T-cell (primary cell): ENCODE data around the gene TOP1. TPM values are rescaled to one million over a fixed set of nuclear protein-coding genes. Genes with fewer than 3 reads are reported as not detected.

Experiments
- ATAC-seq, 4 experiments: fragments of 200-7000 bp in 3 of 4; fragments of 150-1000 bp in 1 of 4; cut with Tn5 transposase; replicated peaks in 1 of 4; 1 replicate in 3 of 4; 2 replicates in 1 of 4; pipeline ENCODE4 v1.10.0; 2021; ENCODE audit warnings: moderate library complexity in 3 of 4, mild to moderate bottlenecking in 2 of 4, moderate number of reproducible peaks in 1 of 4
- CTCF ChIA-PET, 2 donors: fragments of 300-600 bp; sonication (Branson Sonifier 250); formaldehyde crosslinking; loops; one replicate each; lab custom pipeline; 2022; ENCODE audit warnings: antibody characterized with exemption in 2 of 2; lab: Charles Lee
- POLR2A ChIA-PET, 2 donors: fragments of 300-600 bp; sonication (Branson Sonifier 250); formaldehyde crosslinking; loops; one replicate each; lab custom pipeline; 2022; ENCODE audit warnings: antibody characterized with exemption in 2 of 2; lab: Charles Lee
- DNase-seq, 35 experiments: peaks; one replicate each; pipeline versions ENCODE4 v3.0.0 to v3.0.0-alpha.2; 2013 to 2023
- H3K27ac ChIP-seq: one replicate; pipeline ENCODE4 v1.5.1; 2013; ENCODE audit warnings: low read length
- H3K27me3 ChIP-seq, 2 experiments: replicated peaks in 1 of 2; 1 replicate in 1 of 2; 2 replicates in 1 of 2; pipeline versions ENCODE4 v1.6.1 to v1.7.0; 2013; ENCODE audit warnings: low read length in 1 of 2, mixed read lengths in 1 of 2; ENCODE audit not compliant: control insufficient read depth in 2 of 2, insufficient read depth in 2 of 2; ENCODE audit errors: extremely low read depth in 1 of 2
- H3K36me3 ChIP-seq, 2 donors: 1 replicate in 1 of 2; 2 replicates in 1 of 2; pipeline versions ENCODE4 v1.6.1 to v1.7.0; 2013; ENCODE audit warnings: low read length in 1 of 2; ENCODE audit not compliant: control insufficient read depth in 2 of 2, insufficient read depth in 1 of 2; ENCODE audit errors: extremely low read depth in 1 of 2
- H3K4me1 ChIP-seq, 2 experiments: 1 replicate in 1 of 2; 2 replicates in 1 of 2; pipeline versions ENCODE4 v1.6.1 to v1.7.0; 2013; ENCODE audit warnings: low read length in 2 of 2, mixed read lengths in 1 of 2; ENCODE audit not compliant: insufficient read depth in 2 of 2, control insufficient read depth in 1 of 2; ENCODE audit errors: extremely low read depth in 1 of 2
- H3K4me3 ChIP-seq, 2 donors: 1 replicate in 1 of 2; 2 replicates in 1 of 2; pipeline versions ENCODE4 v1.5.1 to v1.7.0; 2013; ENCODE audit warnings: mild to moderate bottlenecking in 2 of 2, low read length in 1 of 2, moderate library complexity in 1 of 2; ENCODE audit not compliant: control insufficient read depth in 1 of 2; ENCODE audit errors: extremely low read depth in 1 of 2
- H3K9me3 ChIP-seq: 2 replicates; pipeline ENCODE4 v1.7.0; 2013
- H3K27ac Mint-ChIP-seq, 2 donors: one replicate each; pipeline ENCODE4 v1.8.0; 2020 to 2021; ENCODE audit warnings: mild to moderate bottlenecking in 2 of 2, mixed read lengths in 2 of 2
- H3K27me3 Mint-ChIP-seq, 2 donors: one replicate each; pipeline ENCODE4 v1.8.0; 2021 to 2022; ENCODE audit warnings: mixed read lengths in 2 of 2
- H3K36me3 Mint-ChIP-seq: one replicate; pipeline ENCODE4 v1.8.0; 2021; ENCODE audit warnings: mixed read lengths
- H3K4me1 Mint-ChIP-seq, 3 donors: one replicate each; pipeline ENCODE4 v1.8.0; 2020 to 2022; ENCODE audit warnings: mixed read lengths in 3 of 3, mild to moderate bottlenecking in 1 of 3
- H3K4me3 Mint-ChIP-seq, 3 donors: one replicate each; pipeline ENCODE4 v1.8.0; 2020 to 2022; ENCODE audit warnings: mild to moderate bottlenecking in 3 of 3, mixed read lengths in 3 of 3, moderate library complexity in 3 of 3
- H3K9me3 Mint-ChIP-seq, 3 donors: one replicate each; pipeline ENCODE4 v1.8.0; 2020 to 2022; ENCODE audit warnings: mixed read lengths in 3 of 3
- WGBS: methylation state at CpG from one replicate; pipeline ENCODE4 v1.1.5; 2013; ENCODE audit warnings: missing lambda C conversion rate; ENCODE audit not compliant: insufficient coverage; 5-methylcytosine and 5-hydroxymethylcytosine counted together
- total RNA-seq, 35 experiments: library from RNA in 6 of 35; stranded (reverse) in 6 of 35; fragments of 120-200 nt in 1 of 35; gene quantifications; one replicate each; pipeline versions ENCODE4 v1.2.1 to v1.2.4 and lab custom pipeline; 2013 to 2026

TOP1 gene
- total RNA-seq, 5 donors from 2014 or later (not counting 1 experiment from before 2014, with no cell fraction given): 30.2 to 41.2 (median 38.1) TPM

- H3K4me1 ChIP-seq: peaks cover 7 to 15% of the 10 kb centered on the region in 2 experiments
- no peaks in the 10 kb centered on the region for H3K9me3 Mint-ChIP-seq
- H3K27ac ChIP-seq: no peak overlapping the region
- H3K4me3 ChIP-seq: no peak overlapping the region
- no peaks in the 10 kb centered on the region for H3K9me3 ChIP-seq
- H3K27ac Mint-ChIP-seq: peak overlapping the region; percentile 4 to 66
- no peak overlapping the region for H3K4me3 Mint-ChIP-seq
- CTCF ChIA-PET: interaction anchor here in 1 of 2 donors (0.7 kb wide), 1 partner anchor 63 kb away, joined by 3 read pairs; no protein-coding TSS in a partner anchor
- H3K27me3 Mint-ChIP-seq: no peaks in the 10 kb centered on the region
- H3K36me3 ChIP-seq: peaks cover 0 to 63% of the 10 kb centered on the region in 2 donors
- POLR2A ChIA-PET: interaction anchor here in 1 of 2 donors (0.6 to 1.0 kb wide), 2 partner anchors 13 to 90 kb away, joined by 3 read pairs; no protein-coding TSS in a partner anchor
- ATAC-seq: peak in 1 of 4 experiments; percentile 62
- H3K4me1 Mint-ChIP-seq: peaks cover 51 to 54% (median 53%) of the 10 kb centered on the region in 3 donors
- H3K36me3 Mint-ChIP-seq: peaks cover 52% of the 10 kb centered on the region
- H3K27me3 ChIP-seq: no peaks in the 10 kb centered on the region
- DNase-seq: peak in 1 of 35 experiments; percentile 18
Measured at GRCh38 chr20:41081276-41081814, 52.7 kb downstream of the TOP1 start.

- Histone ChIP-seq H3K9me3 (no peaks in the 10 kb centered on the region), H3K4me1 (peaks cover 7 to 9% of the 10 kb centered on the region in 2 experiments), H3K27ac (no peak overlapping the region), H3K27me3 (no peaks in the 10 kb centered on the region), H3K4me3 (no peak overlapping the region), H3K36me3 (peaks cover 0 to 56% of the 10 kb centered on the region in 2 donors)
- POLR2A ChIA-PET: interaction anchor here in 1 of 2 donors (0.5 to 1.0 kb wide), 2 partner anchors 16 to 91 kb away, joined by 3 read pairs; no protein-coding TSS in a partner anchor
- ATAC-seq: no peak
- DNase-seq: no peak
- CTCF ChIA-PET: interaction anchor here in 1 of 2 donors (1.2 kb wide), 1 partner anchor 12 kb away, joined by 3 read pairs; no protein-coding TSS in a partner anchor
- no peaks in the 10 kb centered on the region for H3K27me3 Mint-ChIP-seq
- H3K9me3 Mint-ChIP-seq: no peaks in the 10 kb centered on the region
- peaks cover 44% of the 10 kb centered on the region for H3K36me3 Mint-ChIP-seq
- H3K27ac Mint-ChIP-seq: peak overlapping the region in 1 of 2 donors; percentile 29
- no CpG with 5 or more reads among the region's 2 CpGs for WGBS
- peaks cover 51 to 54% (median 53%) of the 10 kb centered on the region in 3 donors for H3K4me1 Mint-ChIP-seq
- no peak overlapping the region for H3K4me3 Mint-ChIP-seq
Measured at GRCh38 chr20:41082306-41082705, 53.7 kb downstream of the TOP1 start.

GRCh38 chr20:41085606-41086005 lies 57.0 kb downstream of the TOP1 start:
- no peak overlapping the region for H3K27ac ChIP-seq
- H3K4me3 Mint-ChIP-seq: no peak overlapping the region
- ATAC-seq (no peak), DNase-seq (no peak)
- no peaks in the 10 kb centered on the region for H3K27me3 Mint-ChIP-seq
- ChIA-PET CTCF (interaction anchor here (0.6 to 0.7 kb wide), 3 partner anchors 8 to 121 kb away, joined by 3 to 6 read pairs (median 3); no protein-coding TSS in a partner anchor), POLR2A (no interaction called here)
- H3K4me1 Mint-ChIP-seq: peaks cover 35 to 38% (median 38%) of the 10 kb centered on the region in 3 donors
- no peak overlapping the region for H3K4me3 ChIP-seq
- H3K4me1 ChIP-seq: peaks cover 0 to 5% of the 10 kb centered on the region in 2 experiments
- no peaks in the 10 kb centered on the region for H3K9me3 ChIP-seq
- no peaks in the 10 kb centered on the region for H3K27me3 ChIP-seq
- no peaks in the 10 kb centered on the region for H3K9me3 Mint-ChIP-seq
- peaks cover 4 to 36% of the 10 kb centered on the region in 2 donors for H3K36me3 ChIP-seq
- peaks cover 53% of the 10 kb centered on the region for H3K36me3 Mint-ChIP-seq
- 100% methylated on average over 3 of the region's 3 CpGs for WGBS
- peak overlapping the region; percentile 72 to 83 for H3K27ac Mint-ChIP-seq

GRCh38 chr20:41086402-41087324 lies 58.0 kb downstream of the TOP1 start:
- H3K36me3 ChIP-seq: peaks cover 6 to 27% of the 10 kb centered on the region in 2 donors
- peak overlapping the region; percentile 17 for H3K27ac ChIP-seq
- CTCF ChIA-PET: interaction anchor here in 1 of 2 donors (0.5 to 2.1 kb wide), 5 partner anchors 9 to 696 kb away, joined by 3 to 9 read pairs (median 3); no protein-coding TSS in a partner anchor
- H3K9me3 ChIP-seq: no peaks in the 10 kb centered on the region
- peaks cover 45% of the 10 kb centered on the region for H3K36me3 Mint-ChIP-seq
- no peaks in the 10 kb centered on the region for H3K27me3 ChIP-seq
- 50% methylated on average over 1 of the region's 8 CpGs for WGBS
- H3K27ac Mint-ChIP-seq: peak overlapping the region; percentile 83 to 90
- DNase-seq (peak in 1 of 35 experiments; percentile 20), ATAC-seq (peak in 2 of 4 experiments; percentile 20 to 33)
- H3K4me1 Mint-ChIP-seq: peaks cover 27 to 34% (median 29%) of the 10 kb centered on the region in 3 donors
- H3K27me3 Mint-ChIP-seq: no peaks in the 10 kb centered on the region
- H3K9me3 Mint-ChIP-seq: no peaks in the 10 kb centered on the region
- H3K4me1 ChIP-seq: peaks cover 0 to 5% of the 10 kb centered on the region in 2 experiments
- H3K4me3 ChIP-seq: no peak overlapping the region
- POLR2A ChIA-PET: no interaction called here
- peak overlapping the region in 1 of 3 donors; percentile 3 for H3K4me3 Mint-ChIP-seq

DNA sequence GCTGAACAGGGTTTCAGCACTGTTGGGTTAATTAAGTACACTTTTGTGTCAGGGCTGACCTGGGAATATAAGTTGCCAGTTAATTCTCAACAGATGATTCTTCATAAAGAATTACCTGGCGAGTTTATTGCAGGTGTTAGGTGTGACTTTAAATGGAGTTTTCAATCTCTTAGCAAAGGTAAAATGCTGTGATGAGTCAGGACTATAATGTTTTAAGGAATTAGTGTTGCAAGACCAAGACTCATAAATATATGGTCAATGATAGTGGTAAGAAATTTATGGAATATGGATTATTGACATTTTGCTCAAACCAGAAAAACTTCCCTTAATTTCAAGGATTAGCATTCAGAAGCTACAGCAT lies 58.7 kb downstream of the TOP1 start:
- Mint-ChIP-seq H3K36me3 (peaks cover 47% of the 10 kb centered on the region), H3K27me3 (no peaks in the 10 kb centered on the region)
- H3K27me3 ChIP-seq: no peaks in the 10 kb centered on the region

DNA sequence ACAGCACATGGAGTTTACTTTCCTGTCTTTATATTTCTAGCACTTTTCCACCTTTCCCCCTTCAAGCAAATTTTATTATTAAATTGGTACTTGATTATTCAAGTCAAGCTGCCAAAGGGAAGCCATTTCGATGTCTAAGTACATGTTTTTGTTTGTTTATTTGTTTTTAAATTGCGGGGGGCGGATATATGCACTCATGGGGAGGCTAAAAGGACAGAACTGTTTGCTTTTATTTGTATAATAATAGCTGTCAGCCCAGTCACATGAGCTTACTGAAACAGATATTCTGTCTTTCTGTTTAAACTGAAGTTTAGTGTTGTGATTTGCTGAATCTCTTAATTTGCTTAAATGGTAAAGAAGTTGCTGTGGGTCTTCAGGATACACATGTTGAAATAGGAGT lies 59.2 kb downstream of the TOP1 start:
- Histone ChIP-seq H3K27me3 (no peaks in the 10 kb centered on the region), H3K4me1 (peaks cover 0 to 5% of the 10 kb centered on the region in 2 experiments), H3K27ac (no peak overlapping the region), H3K4me3 (no peak overlapping the region), H3K9me3 (no peaks in the 10 kb centered on the region), H3K36me3 (peaks cover 6 to 29% of the 10 kb centered on the region in 2 donors)
- H3K4me3 Mint-ChIP-seq: no peak overlapping the region
- ATAC-seq (no peak), DNase-seq (no peak)
- no peak overlapping the region for H3K27ac Mint-ChIP-seq
- WGBS: 100% methylated on average over 3 of the region's 3 CpGs
- POLR2A ChIA-PET: no interaction called here
- H3K36me3 Mint-ChIP-seq: peaks cover 48% of the 10 kb centered on the region
- peaks cover 24 to 34% (median 25%) of the 10 kb centered on the region in 3 donors for H3K4me1 Mint-ChIP-seq
- no peaks in the 10 kb centered on the region for H3K27me3 Mint-ChIP-seq
- H3K9me3 Mint-ChIP-seq: no peaks in the 10 kb centered on the region
- CTCF ChIA-PET: interaction anchor here in 1 of 2 donors (2.1 kb wide), 1 partner anchor 100 kb away, joined by 9 read pairs; no protein-coding TSS in a partner anchor

More for the DNA sequence above, 58.7 kb downstream of the TOP1 start:
- ChIA-PET CTCF (interaction anchor here in 1 of 2 donors (1.1 to 2.1 kb wide), 2 partner anchors 8 to 99 kb away, joined by 4 to 9 read pairs; no protein-coding TSS in a partner anchor), POLR2A (no interaction called here)
- peaks cover 6 to 27% of the 10 kb centered on the region in 2 donors for H3K36me3 ChIP-seq
- peaks cover 24 to 34% (median 25%) of the 10 kb centered on the region in 3 donors for H3K4me1 Mint-ChIP-seq
- H3K4me3 Mint-ChIP-seq: peak overlapping the region in 1 of 3 donors; percentile 3
- no peaks in the 10 kb centered on the region for H3K9me3 ChIP-seq
- ATAC-seq: no peak
- no peak overlapping the region for H3K4me3 ChIP-seq
- peak overlapping the region; percentile 83 to 90 for H3K27ac Mint-ChIP-seq
- WGBS: 80% methylated on average over 1 of the region's 1 CpG
- no peaks in the 10 kb centered on the region for H3K9me3 Mint-ChIP-seq
- H3K27ac ChIP-seq: no peak overlapping the region
- peaks cover 0 to 5% of the 10 kb centered on the region in 2 experiments for H3K4me1 ChIP-seq
- DNase-seq: no peak
